ENCODE measurements around the gene BMP5.

- TF ChIP-seq CTCF (IDR thresholded peaks at IDR 0.05; ENCODE audit: poor library complexity, severe bottlenecking) (no peak), EZH2 (IDR thresholded peaks at IDR 0.05; ENCODE audit: borderline replicate concordance, insufficient read depth, low read length, poor library complexity, severe bottlenecking) (no peak), RAD21 (conservative IDR thresholded peaks at IDR 0.05) (no peak)
Observed at GRCh38 chr6:55705451-55706440, 169.6 kb downstream of the BMP5 start.
